ENCODE data around the gene CDKAL1.

GRCh38 chr6:20700375-20700774, 166.1 kb downstream of the CDKAL1 start:
- TF ChIP-seq CREB1 (IDR thresholded peaks at IDR 0.05; ENCODE audit: low read depth) (no peak), FOXM1 (IDR thresholded peaks at IDR 0.05; ENCODE audit: borderline replicate concordance, low read depth) (no peak), EP300 (IDR thresholded peaks at IDR 0.05; ENCODE audit: borderline replicate concordance) (no peak), CEBPB (IDR thresholded peaks at IDR 0.05) (no peak), NFIC (IDR thresholded peaks at IDR 0.05) (no peak)
